ENCODE results near the gene HCN2.
"Not testable (repeated sequence)": the region's sequence is repeated elsewhere in the genome, so short reads cannot be mapped to it uniquely, and the experiment has no call there.

Gene HCN2

GRCh38 chr19:618247-618619 is 28.6 kb downstream of the HCN2 start:
- H3K4me3 ChIP-seq (replicated peaks in 1 of 2; ENCODE audit: low read depth in 2 of 2, low read length in 2 of 2), result no peak overlapping the region
- DNase-seq (ENCODE audit: low read depth in 2 of 2), result no peak
- no peak for TF ChIP-seq CTCF (IDR thresholded peaks at IDR 0.05; ENCODE audit: low read depth, low read length)

GRCh38 chr19:618674-619285 is 29.1 kb downstream of the HCN2 start:
- TF ChIP-seq CTCF (IDR thresholded peaks at IDR 0.05; ENCODE audit: low read depth, low read length), result no peak
- DNase-seq (ENCODE audit: low read depth in 2 of 2), result no peak
- H3K4me3 ChIP-seq (replicated peaks in 1 of 2; ENCODE audit: low read depth in 2 of 2, low read length in 2 of 2), result no peak overlapping the region

- H3K4me3 ChIP-seq (replicated peaks in 1 of 2; ENCODE audit: low read depth in 2 of 2, low read length in 2 of 2), result no peak overlapping the region
- no peak for DNase-seq (ENCODE audit: low read depth in 2 of 2)
- no peak for TF ChIP-seq CTCF (IDR thresholded peaks at IDR 0.05; ENCODE audit: low read depth, low read length)
Measured at GRCh38 chr19:619286-620002, 29.8 kb downstream of the HCN2 start.

- DNase-seq (ENCODE audit: low read depth in 2 of 2), result no peak
- H3K4me3 ChIP-seq (replicated peaks in 1 of 2; ENCODE audit: low read depth in 2 of 2, low read length in 2 of 2), result no peak overlapping the region
- TF ChIP-seq CTCF (IDR thresholded peaks at IDR 0.05; ENCODE audit: low read depth, low read length), result no peak
Measured at GRCh38 chr19:620166-620862, 30.6 kb downstream of the HCN2 start.

GRCh38 chr19:621191-621590 is 31.5 kb downstream of the HCN2 start:
- H3K4me3 ChIP-seq (replicated peaks in 1 of 2; ENCODE audit: low read depth in 2 of 2, low read length in 2 of 2), result not testable (repeated sequence)

GRCh38 chr19:621819-622218 is 32.1 kb downstream of the HCN2 start:
- H3K4me3 ChIP-seq (replicated peaks in 1 of 2; ENCODE audit: low read depth in 2 of 2, low read length in 2 of 2), result no peak overlapping the region
- no peak for DNase-seq (ENCODE audit: low read depth in 2 of 2)
- no peak for TF ChIP-seq CTCF (IDR thresholded peaks at IDR 0.05; ENCODE audit: low read depth, low read length)

More at GRCh38 chr19:621191-621590, 31.5 kb downstream of the HCN2 start:
- DNase-seq (ENCODE audit: low read depth in 2 of 2), result not testable (repeated sequence)

- H3K4me3 ChIP-seq (replicated peaks in 1 of 2; ENCODE audit: low read depth in 2 of 2, low read length in 2 of 2), result no peak overlapping the region
- DNase-seq (ENCODE audit: low read depth in 2 of 2), result no peak
- TF ChIP-seq CTCF (IDR thresholded peaks at IDR 0.05; ENCODE audit: low read depth, low read length), result no peak
Measured at GRCh38 chr19:622666-623065, 33.0 kb downstream of the HCN2 start.
